Activated B cell treated with CpG ODN at 0.5 μM for 24 hours (primary cell): ENCODE measurements around the gene PTPRC. TPM values are rescaled to one million over a fixed set of nuclear protein-coding genes. Genes with fewer than 3 reads are reported as not detected.

ENCODE experiments used
- ATAC-seq: fragments of 200-7000 bp; cut with Tn5 transposase; one replicate; pipeline ENCODE4 v1.10.0; 2021; ENCODE audit warnings: low read depth, mild to moderate bottlenecking, moderate library complexity
- CTCF ChIA-PET: fragments of 350-600 bp; sonication (Branson Sonifier 250); formaldehyde crosslinking; loops from one replicate; lab custom pipeline; 2021; ENCODE audit warnings: antibody characterized with exemption; lab: Charles Lee
- POLR2A ChIA-PET: fragments of 350-600 bp; sonication (Branson Sonifier 250); formaldehyde crosslinking; loops from one replicate; lab custom pipeline; 2021; ENCODE audit warnings: antibody characterized with exemption; lab: Charles Lee
- DNase-seq: peaks from one replicate; pipeline ENCODE4 v3.0.0; 2022
- H3K27ac Mint-ChIP-seq: one replicate; pipeline ENCODE4 v1.8.0; 2020; ENCODE audit warnings: mixed read lengths
- H3K27me3 Mint-ChIP-seq: one replicate; pipeline ENCODE4 v1.8.0; 2021; ENCODE audit warnings: mixed read lengths
- H3K36me3 Mint-ChIP-seq: one replicate; pipeline ENCODE4 v1.8.0; 2021; ENCODE audit warnings: low read depth, mixed read lengths
- H3K4me1 Mint-ChIP-seq: one replicate; pipeline ENCODE4 v1.8.0; 2021; ENCODE audit warnings: mixed read lengths
- H3K4me3 Mint-ChIP-seq: one replicate; pipeline ENCODE4 v1.8.0; 2020; ENCODE audit warnings: mild to moderate bottlenecking, mixed read lengths
- H3K9me3 Mint-ChIP-seq: one replicate; pipeline ENCODE4 v1.8.0; 2020; ENCODE audit warnings: mixed read lengths
- intact Hi-C: fragments of 100-400 bp; cut with micrococcal nuclease; formaldehyde crosslinking; loops from one replicate; pipeline ENCODE4 v1.15.1; 2024
- total RNA-seq: library from RNA; stranded (reverse); gene quantifications from 2 replicates; pipeline ENCODE4 v1.2.3, GENCODE V29; 2022
- TF ChIP-seq, protein P1 (sequence below): fragments of 200-600 bp; IDR thresholded peaks from one replicate; pipeline ENCODE4 v1.8.0; 2022; ENCODE audit warnings: antibody characterized with exemption, mild to moderate bottlenecking

PTPRC gene
- total RNA-seq, 1 donor from 2014 or later, result 506 TPM

- no peak for DNase-seq
Observed at GRCh38 chr1:198662821-198663220, 24.0 kb downstream of the PTPRC start.

DNA sequence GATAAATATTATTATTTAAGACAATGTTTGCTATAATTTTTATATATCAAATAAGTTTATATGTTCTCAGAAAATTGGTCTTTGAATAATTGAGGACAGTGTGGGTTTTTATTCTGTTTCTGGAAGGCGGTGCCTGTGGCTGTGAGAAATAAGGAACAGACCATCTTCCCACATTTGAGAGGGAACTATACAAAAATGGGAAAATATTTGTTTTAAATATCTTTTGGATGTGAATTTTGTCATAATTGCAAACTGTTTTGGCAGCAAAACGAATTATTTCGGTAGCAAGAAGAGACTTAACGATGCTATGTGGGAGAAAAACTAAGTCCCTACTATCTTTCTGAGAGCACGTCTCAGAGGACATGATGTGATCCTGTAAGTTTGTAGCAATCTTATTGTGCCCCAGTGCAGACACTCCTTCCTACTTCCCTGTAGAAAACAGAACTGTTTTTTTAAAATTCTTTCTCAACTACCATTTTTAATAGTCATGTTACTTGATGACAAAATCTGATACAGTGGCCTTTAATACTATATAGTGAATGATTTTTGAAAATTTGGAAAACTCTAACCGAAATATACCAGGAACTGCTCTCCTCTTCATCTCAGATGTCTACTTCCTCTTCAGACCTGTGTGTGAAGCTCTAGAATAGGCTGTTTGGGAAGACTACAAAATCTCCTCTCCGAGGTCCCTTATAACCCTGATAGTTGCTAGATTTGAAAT is 25.4 kb downstream of the PTPRC start:
- Mint-ChIP-seq H3K27me3 (no peaks in the 10 kb centered on the region), H3K27ac (peak overlapping the region; percentile 91), H3K9me3 (peaks cover 2% of the 10 kb centered on the region), H3K4me3 (peak overlapping the region; percentile 71), H3K36me3 (peaks cover 59% of the 10 kb centered on the region), H3K4me1 (peaks cover 81% of the 10 kb centered on the region)
- intact Hi-C loops, result loop anchor here (1.0 to 10.0 kb wide), 2 partner anchors 12 to 1641 kb away; no protein-coding TSS in a partner anchor
- POLR2A ChIA-PET, result interaction anchor here (0.5 to 1.3 kb wide), 8 partner anchors 8 to 89 kb away, joined by 3 to 16 read pairs (median 3); no protein-coding TSS in a partner anchor
- peak; percentile 48 for ATAC-seq
- DNase-seq, result no peak
- CTCF ChIA-PET, result interaction anchor here (0.9 kb wide), 1 partner anchor 43 kb away, joined by 3 read pairs; no protein-coding TSS in a partner anchor
- TF ChIP-seq, protein P1, sequence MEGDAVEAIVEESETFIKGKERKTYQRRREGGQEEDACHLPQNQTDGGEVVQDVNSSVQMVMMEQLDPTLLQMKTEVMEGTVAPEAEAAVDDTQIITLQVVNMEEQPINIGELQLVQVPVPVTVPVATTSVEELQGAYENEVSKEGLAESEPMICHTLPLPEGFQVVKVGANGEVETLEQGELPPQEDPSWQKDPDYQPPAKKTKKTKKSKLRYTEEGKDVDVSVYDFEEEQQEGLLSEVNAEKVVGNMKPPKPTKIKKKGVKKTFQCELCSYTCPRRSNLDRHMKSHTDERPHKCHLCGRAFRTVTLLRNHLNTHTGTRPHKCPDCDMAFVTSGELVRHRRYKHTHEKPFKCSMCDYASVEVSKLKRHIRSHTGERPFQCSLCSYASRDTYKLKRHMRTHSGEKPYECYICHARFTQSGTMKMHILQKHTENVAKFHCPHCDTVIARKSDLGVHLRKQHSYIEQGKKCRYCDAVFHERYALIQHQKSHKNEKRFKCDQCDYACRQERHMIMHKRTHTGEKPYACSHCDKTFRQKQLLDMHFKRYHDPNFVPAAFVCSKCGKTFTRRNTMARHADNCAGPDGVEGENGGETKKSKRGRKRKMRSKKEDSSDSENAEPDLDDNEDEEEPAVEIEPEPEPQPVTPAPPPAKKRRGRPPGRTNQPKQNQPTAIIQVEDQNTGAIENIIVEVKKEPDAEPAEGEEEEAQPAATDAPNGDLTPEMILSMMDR, result no peak

More at GRCh38 chr1:198662821-198663220, 24.0 kb downstream of the PTPRC start:
- intact Hi-C loops, result loop anchor here (10.0 kb wide), 1 partner anchor 1642 kb away; no protein-coding TSS in a partner anchor
- ChIA-PET POLR2A (interaction anchor here (1.6 to 1.7 kb wide), 4 partner anchors 10 to 41 kb away, joined by 8 to 13 read pairs (median 9); no protein-coding TSS in a partner anchor), CTCF (interaction anchor here (0.7 kb wide), 1 partner anchor 41 kb away, joined by 5 read pairs; no protein-coding TSS in a partner anchor)
- Mint-ChIP-seq H3K27ac (peak overlapping the region; percentile 73), H3K9me3 (no peaks in the 10 kb centered on the region), H3K36me3 (peaks cover 61% of the 10 kb centered on the region), H3K4me3 (peak overlapping the region; percentile 24), H3K4me1 (peaks cover 79% of the 10 kb centered on the region), H3K27me3 (no peaks in the 10 kb centered on the region)
- TF ChIP-seq, protein P1, result no peak
- ATAC-seq, result no peak

GRCh38 chr1:198667186-198667585 is 28.3 kb downstream of the PTPRC start:
- H3K27ac Mint-ChIP-seq, result peak overlapping the region; percentile 88
- peaks cover 66% of the 10 kb centered on the region for H3K36me3 Mint-ChIP-seq
- H3K4me3 Mint-ChIP-seq, result peak overlapping the region; percentile 1
- peaks cover 87% of the 10 kb centered on the region for H3K4me1 Mint-ChIP-seq
- POLR2A ChIA-PET, result interaction anchor here (0.6 to 9.3 kb wide), 7 partner anchors 8 to 1619 kb away, joined by 3 to 80 read pairs (median 4); partner anchors contain the start of gene PTPRC
- intact Hi-C loops, result loop anchor here (10.0 kb wide), 1 partner anchor 1638 kb away; no protein-coding TSS in a partner anchor
- no peaks in the 10 kb centered on the region for H3K27me3 Mint-ChIP-seq
- TF ChIP-seq, protein P1, result no peak
- H3K9me3 Mint-ChIP-seq, result peaks cover 2% of the 10 kb centered on the region
- DNase-seq (no peak), ATAC-seq (no peak)
- CTCF ChIA-PET, result interaction anchor here (0.8 to 1.5 kb wide), 5 partner anchors 10 to 145 kb away, joined by 3 to 6 read pairs (median 3); no protein-coding TSS in a partner anchor

DNA sequence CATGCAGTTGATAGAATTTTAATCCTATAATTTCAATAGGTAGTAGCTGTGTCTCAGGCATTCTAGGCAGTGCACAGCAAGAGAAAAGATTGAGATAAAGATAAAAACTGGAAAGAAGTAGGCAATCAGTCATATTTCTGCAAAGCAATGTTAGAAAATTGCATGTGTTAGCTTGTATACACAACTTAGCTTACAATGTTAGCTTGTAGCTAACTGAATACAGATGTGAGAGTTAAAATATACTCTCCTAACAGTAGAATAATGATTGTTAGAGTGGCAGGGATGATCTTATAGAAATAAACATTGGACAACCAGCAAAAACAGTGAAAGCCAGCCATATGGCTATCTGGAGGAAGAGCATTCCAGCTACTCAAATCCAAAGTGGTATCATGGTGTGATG is 29.0 kb downstream of the PTPRC start:
- Mint-ChIP-seq H3K9me3 (peaks cover 2% of the 10 kb centered on the region), H3K4me3 (peak overlapping the region; percentile 1), H3K27me3 (no peaks in the 10 kb centered on the region), H3K4me1 (peaks cover 87% of the 10 kb centered on the region), H3K27ac (peak overlapping the region; percentile 88), H3K36me3 (peaks cover 65% of the 10 kb centered on the region)
- no peak for DNase-seq
- ATAC-seq, result no peak
- ChIA-PET POLR2A (interaction anchor here (0.6 to 9.3 kb wide), 10 partner anchors 8 to 1618 kb away, joined by 3 to 80 read pairs (median 4); partner anchors contain the start of gene PTPRC), CTCF (interaction anchor here (0.6 to 1.5 kb wide), 5 partner anchors 9 to 47 kb away, joined by 3 to 6 read pairs (median 3); no protein-coding TSS in a partner anchor)
- TF ChIP-seq, protein P1, result no peak
- intact Hi-C loops, result loop anchor here (1.0 to 10.0 kb wide), 3 partner anchors 10 to 1637 kb away; no protein-coding TSS in a partner anchor
